H1 (cell line): ENCODE results near the gene LAMA3. TPM values are rescaled to one million over a fixed set of nuclear protein-coding genes. Genes with fewer than 3 reads are reported as not detected.

Experiments
- CHD1 ChIP-seq: IDR thresholded peaks from 2 replicates; pipeline ENCODE4 v1.6.1; 2012; ENCODE audit warnings: low read depth, low read length, improper control_type of control experiment
- CREB1 ChIP-seq: IDR thresholded peaks from 2 replicates; pipeline ENCODE4 v1.6.1; 2012; ENCODE audit warnings: inconsistent platforms
- POU5F1 ChIP-seq: IDR thresholded peaks from 2 replicates; pipeline ENCODE4 v1.6.1; 2011; ENCODE audit warnings: low read depth, mild to moderate bottlenecking, low read length, moderate library complexity
- RXRA ChIP-seq: IDR thresholded peaks from 2 replicates; pipeline ENCODE4 v1.6.1; 2011; ENCODE audit warnings: low read depth, mild to moderate bottlenecking, low read length, moderate library complexity; ENCODE audit not compliant: insufficient read depth
- SRF ChIP-seq: IDR thresholded peaks from 2 replicates; pipeline ENCODE4 v1.6.1; 2011; ENCODE audit warnings: mild to moderate bottlenecking, low read depth, low read length, moderate library complexity
- TBP ChIP-seq: IDR thresholded peaks from 2 replicates; pipeline ENCODE4 v1.6.1; 2011; ENCODE audit warnings: low read depth, low read length, improper control_type of control experiment
- ZNF274 ChIP-seq: IDR thresholded peaks from 2 replicates; pipeline ENCODE4 v1.7.0; 2012; ENCODE audit warnings: low read length, borderline replicate concordance; ENCODE audit errors: extremely low read depth
- polyA plus RNA-seq, 7 experiments: library from polyadenylated mRNA; depleted of rRNA in 3 of 7; stranded (reverse) in 5 of 7; unstranded in 2 of 7; fragments of >200 nt in 5 of 7; fragments of 200-250 nt in 2 of 7; gene quantifications; 1 replicate in 5 of 7; 2 replicates in 1 of 7; 4 replicates in 1 of 7; pipeline versions ENCODE4 v1.2.1 to v1.2.3, GENCODE V29; 2011 to 2013; ENCODE audit warnings: missing spikeins in 2 of 7, mixed read lengths in 2 of 7
- total RNA-seq: library from RNA; stranded (reverse); fragmentation: NEBNext Ultra II Directional; extraction: Animal tissue kit (Norgen Biotek cat#: 25700); gene quantifications from 2 replicates; pipeline ENCODE4 v1.2.1, GENCODE V29; 2021
- TF ChIP-seq, protein P1 (sequence below): fragments of 300-600 bp; sonication (generic); IDR thresholded peaks from 2 replicates; pipeline ENCODE4 v1.7.1; 2012; ENCODE audit warnings: low read length, moderate library complexity, mild to moderate bottlenecking, inconsistent platforms; ENCODE audit not compliant: insufficient replicate concordance
- TF ChIP-seq, protein P2 (sequence below): IDR thresholded peaks from 2 replicates; pipeline ENCODE4 v1.6.1; 2012; ENCODE audit warnings: inconsistent platforms
- TF ChIP-seq, protein P3 (sequence below): IDR thresholded peaks from 2 replicates; pipeline ENCODE4 v1.6.1; 2011; ENCODE audit warnings: low read depth, mild to moderate bottlenecking, low read length; ENCODE audit not compliant: insufficient read depth

Gene LAMA3
- total and polyA plus RNA-seq, 2 of the 8 experiments (the other 6 are each of a cell fraction or from before 2014, with no cell fraction given): 0.76 to 5.0 TPM

DNA sequence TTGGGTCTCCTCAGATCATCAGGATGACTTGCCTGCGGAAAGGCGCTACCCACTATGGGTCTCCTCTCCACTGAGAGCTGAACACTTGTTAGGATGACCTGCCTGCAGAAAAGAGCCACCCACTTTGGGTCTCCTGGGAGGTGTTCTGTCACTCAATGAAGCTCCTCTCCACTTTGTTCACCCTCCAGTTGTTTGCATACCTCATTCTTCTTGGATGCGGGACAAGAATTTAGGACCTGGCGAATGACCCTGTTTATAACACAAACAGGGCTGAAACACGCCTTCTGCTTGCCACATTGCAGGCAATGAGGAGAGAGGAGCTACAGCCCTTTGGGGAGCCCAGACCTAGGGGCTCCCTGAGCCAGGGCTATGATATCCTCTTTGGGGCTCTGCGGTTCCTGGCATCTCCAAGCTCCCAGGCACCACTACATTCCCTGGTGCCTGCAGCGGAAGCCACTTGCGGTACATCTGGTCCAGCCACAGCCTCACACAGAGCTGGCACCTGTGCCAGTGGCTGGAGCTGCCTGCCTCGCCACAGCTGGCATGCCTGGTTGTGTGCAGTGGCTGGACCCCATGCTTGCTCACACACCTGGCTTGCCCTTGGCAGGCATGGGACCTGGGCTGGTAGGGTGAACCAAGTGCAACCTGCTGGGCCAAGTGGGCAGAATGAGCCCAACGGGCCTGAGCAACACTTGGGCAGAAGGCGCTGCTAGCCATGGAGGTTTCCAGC, 47.2 kb upstream of the LAMA3 start (continued):
- TF ChIP-seq, protein P1, sequence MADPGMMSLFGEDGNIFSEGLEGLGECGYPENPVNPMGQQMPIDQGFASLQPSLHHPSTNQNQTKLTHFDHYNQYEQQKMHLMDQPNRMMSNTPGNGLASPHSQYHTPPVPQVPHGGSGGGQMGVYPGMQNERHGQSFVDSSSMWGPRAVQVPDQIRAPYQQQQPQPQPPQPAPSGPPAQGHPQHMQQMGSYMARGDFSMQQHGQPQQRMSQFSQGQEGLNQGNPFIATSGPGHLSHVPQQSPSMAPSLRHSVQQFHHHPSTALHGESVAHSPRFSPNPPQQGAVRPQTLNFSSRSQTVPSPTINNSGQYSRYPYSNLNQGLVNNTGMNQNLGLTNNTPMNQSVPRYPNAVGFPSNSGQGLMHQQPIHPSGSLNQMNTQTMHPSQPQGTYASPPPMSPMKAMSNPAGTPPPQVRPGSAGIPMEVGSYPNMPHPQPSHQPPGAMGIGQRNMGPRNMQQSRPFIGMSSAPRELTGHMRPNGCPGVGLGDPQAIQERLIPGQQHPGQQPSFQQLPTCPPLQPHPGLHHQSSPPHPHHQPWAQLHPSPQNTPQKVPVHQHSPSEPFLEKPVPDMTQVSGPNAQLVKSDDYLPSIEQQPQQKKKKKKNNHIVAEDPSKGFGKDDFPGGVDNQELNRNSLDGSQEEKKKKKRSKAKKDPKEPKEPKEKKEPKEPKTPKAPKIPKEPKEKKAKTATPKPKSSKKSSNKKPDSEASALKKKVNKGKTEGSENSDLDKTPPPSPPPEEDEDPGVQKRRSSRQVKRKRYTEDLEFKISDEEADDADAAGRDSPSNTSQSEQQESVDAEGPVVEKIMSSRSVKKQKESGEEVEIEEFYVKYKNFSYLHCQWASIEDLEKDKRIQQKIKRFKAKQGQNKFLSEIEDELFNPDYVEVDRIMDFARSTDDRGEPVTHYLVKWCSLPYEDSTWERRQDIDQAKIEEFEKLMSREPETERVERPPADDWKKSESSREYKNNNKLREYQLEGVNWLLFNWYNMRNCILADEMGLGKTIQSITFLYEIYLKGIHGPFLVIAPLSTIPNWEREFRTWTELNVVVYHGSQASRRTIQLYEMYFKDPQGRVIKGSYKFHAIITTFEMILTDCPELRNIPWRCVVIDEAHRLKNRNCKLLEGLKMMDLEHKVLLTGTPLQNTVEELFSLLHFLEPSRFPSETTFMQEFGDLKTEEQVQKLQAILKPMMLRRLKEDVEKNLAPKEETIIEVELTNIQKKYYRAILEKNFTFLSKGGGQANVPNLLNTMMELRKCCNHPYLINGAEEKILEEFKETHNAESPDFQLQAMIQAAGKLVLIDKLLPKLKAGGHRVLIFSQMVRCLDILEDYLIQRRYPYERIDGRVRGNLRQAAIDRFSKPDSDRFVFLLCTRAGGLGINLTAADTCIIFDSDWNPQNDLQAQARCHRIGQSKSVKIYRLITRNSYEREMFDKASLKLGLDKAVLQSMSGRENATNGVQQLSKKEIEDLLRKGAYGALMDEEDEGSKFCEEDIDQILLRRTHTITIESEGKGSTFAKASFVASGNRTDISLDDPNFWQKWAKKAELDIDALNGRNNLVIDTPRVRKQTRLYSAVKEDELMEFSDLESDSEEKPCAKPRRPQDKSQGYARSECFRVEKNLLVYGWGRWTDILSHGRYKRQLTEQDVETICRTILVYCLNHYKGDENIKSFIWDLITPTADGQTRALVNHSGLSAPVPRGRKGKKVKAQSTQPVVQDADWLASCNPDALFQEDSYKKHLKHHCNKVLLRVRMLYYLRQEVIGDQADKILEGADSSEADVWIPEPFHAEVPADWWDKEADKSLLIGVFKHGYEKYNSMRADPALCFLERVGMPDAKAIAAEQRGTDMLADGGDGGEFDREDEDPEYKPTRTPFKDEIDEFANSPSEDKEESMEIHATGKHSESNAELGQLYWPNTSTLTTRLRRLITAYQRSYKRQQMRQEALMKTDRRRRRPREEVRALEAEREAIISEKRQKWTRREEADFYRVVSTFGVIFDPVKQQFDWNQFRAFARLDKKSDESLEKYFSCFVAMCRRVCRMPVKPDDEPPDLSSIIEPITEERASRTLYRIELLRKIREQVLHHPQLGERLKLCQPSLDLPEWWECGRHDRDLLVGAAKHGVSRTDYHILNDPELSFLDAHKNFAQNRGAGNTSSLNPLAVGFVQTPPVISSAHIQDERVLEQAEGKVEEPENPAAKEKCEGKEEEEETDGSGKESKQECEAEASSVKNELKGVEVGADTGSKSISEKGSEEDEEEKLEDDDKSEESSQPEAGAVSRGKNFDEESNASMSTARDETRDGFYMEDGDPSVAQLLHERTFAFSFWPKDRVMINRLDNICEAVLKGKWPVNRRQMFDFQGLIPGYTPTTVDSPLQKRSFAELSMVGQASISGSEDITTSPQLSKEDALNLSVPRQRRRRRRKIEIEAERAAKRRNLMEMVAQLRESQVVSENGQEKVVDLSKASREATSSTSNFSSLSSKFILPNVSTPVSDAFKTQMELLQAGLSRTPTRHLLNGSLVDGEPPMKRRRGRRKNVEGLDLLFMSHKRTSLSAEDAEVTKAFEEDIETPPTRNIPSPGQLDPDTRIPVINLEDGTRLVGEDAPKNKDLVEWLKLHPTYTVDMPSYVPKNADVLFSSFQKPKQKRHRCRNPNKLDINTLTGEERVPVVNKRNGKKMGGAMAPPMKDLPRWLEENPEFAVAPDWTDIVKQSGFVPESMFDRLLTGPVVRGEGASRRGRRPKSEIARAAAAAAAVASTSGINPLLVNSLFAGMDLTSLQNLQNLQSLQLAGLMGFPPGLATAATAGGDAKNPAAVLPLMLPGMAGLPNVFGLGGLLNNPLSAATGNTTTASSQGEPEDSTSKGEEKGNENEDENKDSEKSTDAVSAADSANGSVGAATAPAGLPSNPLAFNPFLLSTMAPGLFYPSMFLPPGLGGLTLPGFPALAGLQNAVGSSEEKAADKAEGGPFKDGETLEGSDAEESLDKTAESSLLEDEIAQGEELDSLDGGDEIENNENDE: no peak
- TF ChIP-seq SRF (no peak), TBP (no peak), CREB1 (no peak), CHD1 (no peak), RXRA (no peak), ZNF274 (no peak), POU5F1 (no peak)
- TF ChIP-seq, protein P2, sequence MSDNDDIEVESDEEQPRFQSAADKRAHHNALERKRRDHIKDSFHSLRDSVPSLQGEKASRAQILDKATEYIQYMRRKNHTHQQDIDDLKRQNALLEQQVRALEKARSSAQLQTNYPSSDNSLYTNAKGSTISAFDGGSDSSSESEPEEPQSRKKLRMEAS: no peak
- TF ChIP-seq, protein P3, sequence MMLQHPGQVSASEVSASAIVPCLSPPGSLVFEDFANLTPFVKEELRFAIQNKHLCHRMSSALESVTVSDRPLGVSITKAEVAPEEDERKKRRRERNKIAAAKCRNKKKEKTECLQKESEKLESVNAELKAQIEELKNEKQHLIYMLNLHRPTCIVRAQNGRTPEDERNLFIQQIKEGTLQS: no peak
